ENCODE results near the gene FHIT.

DNA sequence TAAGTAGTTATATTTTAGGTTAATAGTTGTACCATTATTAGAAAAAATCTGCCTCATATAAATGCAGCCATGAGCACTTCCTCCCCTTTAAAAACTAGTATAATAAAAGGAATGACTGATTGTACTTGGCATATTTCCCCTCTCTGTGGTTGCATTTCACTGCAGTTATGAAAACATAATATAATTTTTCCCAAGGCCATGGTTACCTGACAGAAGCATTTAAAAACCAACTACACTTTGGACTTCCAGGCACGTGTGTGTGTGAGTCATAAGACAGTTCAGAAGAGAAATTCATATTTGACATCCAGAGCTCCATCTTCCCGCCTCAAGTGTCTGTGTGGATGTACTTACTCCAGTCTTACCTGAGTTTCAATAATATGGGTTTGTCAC, 1373.2 kb downstream of the FHIT start:
- TF ChIP-seq, protein P1, sequence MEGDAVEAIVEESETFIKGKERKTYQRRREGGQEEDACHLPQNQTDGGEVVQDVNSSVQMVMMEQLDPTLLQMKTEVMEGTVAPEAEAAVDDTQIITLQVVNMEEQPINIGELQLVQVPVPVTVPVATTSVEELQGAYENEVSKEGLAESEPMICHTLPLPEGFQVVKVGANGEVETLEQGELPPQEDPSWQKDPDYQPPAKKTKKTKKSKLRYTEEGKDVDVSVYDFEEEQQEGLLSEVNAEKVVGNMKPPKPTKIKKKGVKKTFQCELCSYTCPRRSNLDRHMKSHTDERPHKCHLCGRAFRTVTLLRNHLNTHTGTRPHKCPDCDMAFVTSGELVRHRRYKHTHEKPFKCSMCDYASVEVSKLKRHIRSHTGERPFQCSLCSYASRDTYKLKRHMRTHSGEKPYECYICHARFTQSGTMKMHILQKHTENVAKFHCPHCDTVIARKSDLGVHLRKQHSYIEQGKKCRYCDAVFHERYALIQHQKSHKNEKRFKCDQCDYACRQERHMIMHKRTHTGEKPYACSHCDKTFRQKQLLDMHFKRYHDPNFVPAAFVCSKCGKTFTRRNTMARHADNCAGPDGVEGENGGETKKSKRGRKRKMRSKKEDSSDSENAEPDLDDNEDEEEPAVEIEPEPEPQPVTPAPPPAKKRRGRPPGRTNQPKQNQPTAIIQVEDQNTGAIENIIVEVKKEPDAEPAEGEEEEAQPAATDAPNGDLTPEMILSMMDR (IDR thresholded peaks at IDR 0.05), result no peak
- TF ChIP-seq POLR2A (IDR thresholded peaks at IDR 0.05) (no peak), EP300 (IDR thresholded peaks at IDR 0.05) (no peak)
